Astrocyte (in vitro differentiated cells and primary cell): Measurements from ENCODE around the gene TEX55. TPM values are rescaled to one million over a fixed set of nuclear protein-coding genes. Genes with fewer than 3 reads are reported as not detected.

Source experiments
- DNase-seq: peaks from one replicate; pipeline ENCODE4 v3.0.0-alpha.2; 2010; ENCODE audit warnings: low read depth
- FAIRE-seq: peaks from 2 replicates; lab custom pipeline; 2011; peaks lifted over from hg19 to GRCh38; lab: Jason Lieb, UNC
- H2AFZ ChIP-seq: 2 replicates; pipeline ENCODE4 v1.6.0; 2012; ENCODE audit warnings: low read depth, low read length, inconsistent platforms
- H3K27ac ChIP-seq: 2 replicates; pipeline ENCODE4 v1.5.1; 2011; ENCODE audit warnings: low read depth, low read length, inconsistent platforms
- H3K27me3 ChIP-seq: 2 replicates; pipeline ENCODE4 v1.6.0; 2011; ENCODE audit warnings: low read length, inconsistent platforms; ENCODE audit not compliant: insufficient read depth
- H3K36me3 ChIP-seq: 2 replicates; pipeline ENCODE4 v1.5.1; 2011; ENCODE audit warnings: low read length, inconsistent platforms; ENCODE audit not compliant: insufficient read depth
- H3K4me1 ChIP-seq: 2 replicates; pipeline ENCODE4 v1.5.1; 2011; ENCODE audit warnings: low read length, inconsistent platforms; ENCODE audit not compliant: insufficient read depth
- H3K4me2 ChIP-seq: 2 replicates; pipeline ENCODE4 v1.6.0; 2012; ENCODE audit warnings: low read length, inconsistent platforms
- H3K4me3 ChIP-seq: 2 replicates; pipeline ENCODE4 v1.5.1; 2011; ENCODE audit warnings: low read depth, mild to moderate bottlenecking, low read length, inconsistent platforms; ENCODE audit not compliant: insufficient read depth
- H3K79me2 ChIP-seq: 2 replicates; pipeline ENCODE4 v1.6.0; 2012; ENCODE audit warnings: mild to moderate bottlenecking, low read length, inconsistent platforms; ENCODE audit not compliant: insufficient read depth
- H3K9ac ChIP-seq: 2 replicates; pipeline ENCODE4 v1.6.0; 2012; ENCODE audit warnings: mild to moderate bottlenecking, low read length, inconsistent platforms
- H3K9me3 ChIP-seq: 2 replicates; pipeline ENCODE4 v1.5.1; 2012; ENCODE audit warnings: low read depth, mild to moderate bottlenecking, low read length, inconsistent platforms; ENCODE audit not compliant: insufficient read depth
- H4K20me1 ChIP-seq: 2 replicates; pipeline ENCODE4 v1.6.0; 2012; ENCODE audit warnings: low read length, inconsistent platforms; ENCODE audit not compliant: insufficient read depth
- H3K27ac Mint-ChIP-seq: one replicate; pipeline ENCODE4 v1.8.0; 2021; ENCODE audit warnings: mild to moderate bottlenecking, mixed read lengths; ENCODE audit not compliant: unreplicated experiment
- H3K27me3 Mint-ChIP-seq: one replicate; pipeline ENCODE4 v1.8.0; 2021; ENCODE audit warnings: low read depth, mixed read lengths; ENCODE audit not compliant: unreplicated experiment
- H3K36me3 Mint-ChIP-seq: one replicate; pipeline ENCODE4 v1.8.0; 2021; ENCODE audit warnings: low read depth, mixed read lengths; ENCODE audit not compliant: unreplicated experiment
- H3K4me1 Mint-ChIP-seq: one replicate; pipeline ENCODE4 v1.8.0; 2021; ENCODE audit warnings: low read depth, mixed read lengths; ENCODE audit not compliant: unreplicated experiment
- H3K4me3 Mint-ChIP-seq: one replicate; pipeline ENCODE4 v1.8.0; 2021; ENCODE audit warnings: mild to moderate bottlenecking, moderate library complexity, mixed read lengths; ENCODE audit not compliant: unreplicated experiment
- H3K9me3 Mint-ChIP-seq: one replicate; pipeline ENCODE4 v1.8.0; 2021; ENCODE audit warnings: mild to moderate bottlenecking, mixed read lengths; ENCODE audit not compliant: unreplicated experiment
- CTCF ChIP-seq: IDR thresholded peaks from 2 replicates; pipeline ENCODE4 v1.5.1; 2011; ENCODE audit warnings: low read depth, mild to moderate bottlenecking, inconsistent platforms, low read length, moderate library complexity; ENCODE audit not compliant: insufficient read depth
- EZH2 ChIP-seq: IDR thresholded peaks from 2 replicates; pipeline ENCODE4 v1.6.1; 2012; ENCODE audit warnings: mild to moderate bottlenecking, low read length, inconsistent platforms; ENCODE audit not compliant: insufficient read depth
- total RNA-seq: library from RNA; stranded (reverse); gene quantifications from 2 replicates; pipeline ENCODE4 v1.2.1, GENCODE V29; 2021

Gene TEX55
- total RNA-seq, 1 donor from 2014 or later, result not detected

GRCh38 chr3:119147494-119147893 lies 1.5 kb downstream of the TEX55 start:
- Histone ChIP-seq H3K27ac (no peak overlapping the region), H3K36me3 (no peaks in the 10 kb centered on the region), H4K20me1 (no peaks in the 10 kb centered on the region), H3K27me3 (no peaks in the 10 kb centered on the region), H3K4me2 (no peak overlapping the region), H3K79me2 (no peaks in the 10 kb centered on the region), H3K4me3 (no peak overlapping the region), H3K9me3 (no peaks in the 10 kb centered on the region), H3K9ac (no peak overlapping the region), H2AFZ (no peak overlapping the region), H3K4me1 (no peaks in the 10 kb centered on the region)
- FAIRE-seq (no peak), DNase-seq (no peak)
- Mint-ChIP-seq H3K9me3 (no peaks in the 10 kb centered on the region), H3K4me1 (peaks cover 6% of the 10 kb centered on the region), H3K27me3 (no peaks in the 10 kb centered on the region), H3K27ac (no peak overlapping the region), H3K36me3 (no peaks in the 10 kb centered on the region), H3K4me3 (no peak overlapping the region)
- TF ChIP-seq EZH2 (no peak), CTCF (no peak)

GRCh38 chr3:119148493-119149180 lies 2.7 kb downstream of the TEX55 start:
- FAIRE-seq, result peak; percentile 54
- peaks cover 6% of the 10 kb centered on the region for H3K4me1 Mint-ChIP-seq
- H3K27me3 Mint-ChIP-seq, result no peaks in the 10 kb centered on the region
- H3K9ac ChIP-seq, result no peak overlapping the region
- no peak overlapping the region for H3K4me3 Mint-ChIP-seq
- no peaks in the 10 kb centered on the region for H4K20me1 ChIP-seq
- H3K4me2 ChIP-seq, result no peak overlapping the region
- H3K27ac ChIP-seq, result no peak overlapping the region
- H3K36me3 ChIP-seq, result no peaks in the 10 kb centered on the region
- no peaks in the 10 kb centered on the region for H3K9me3 ChIP-seq
- H3K27me3 ChIP-seq, result no peaks in the 10 kb centered on the region
- H3K27ac Mint-ChIP-seq, result no peak overlapping the region
- peak; percentile 34 for DNase-seq
- peaks cover 7% of the 10 kb centered on the region for H3K9me3 Mint-ChIP-seq
- H3K4me1 ChIP-seq, result no peaks in the 10 kb centered on the region
- no peaks in the 10 kb centered on the region for H3K36me3 Mint-ChIP-seq
- TF ChIP-seq CTCF (no peak), EZH2 (no peak)
- no peak overlapping the region for H3K4me3 ChIP-seq
- H2AFZ ChIP-seq, result no peak overlapping the region
- H3K79me2 ChIP-seq, result no peaks in the 10 kb centered on the region

- Mint-ChIP-seq H3K27me3 (no peaks in the 10 kb centered on the region), H3K27ac (peak overlapping the region; percentile 23), H3K4me1 (peaks cover 6% of the 10 kb centered on the region), H3K36me3 (no peaks in the 10 kb centered on the region), H3K9me3 (peaks cover 12% of the 10 kb centered on the region), H3K4me3 (no peak overlapping the region)
- H4K20me1 ChIP-seq, result no peaks in the 10 kb centered on the region
- peak; percentile 76 for DNase-seq
- H3K36me3 ChIP-seq, result no peaks in the 10 kb centered on the region
- no peaks in the 10 kb centered on the region for H3K27me3 ChIP-seq
- TF ChIP-seq EZH2, result no peak
- no peak for TF ChIP-seq CTCF
- FAIRE-seq, result peak; percentile 84
- no peak overlapping the region for H3K4me3 ChIP-seq
- no peaks in the 10 kb centered on the region for H3K79me2 ChIP-seq
- no peak overlapping the region for H3K4me2 ChIP-seq
- no peak overlapping the region for H3K27ac ChIP-seq
- H2AFZ ChIP-seq, result no peak overlapping the region
- H3K4me1 ChIP-seq, result no peaks in the 10 kb centered on the region
- H3K9ac ChIP-seq, result no peak overlapping the region
- H3K9me3 ChIP-seq, result no peaks in the 10 kb centered on the region
Measured at GRCh38 chr3:119149484-119149883, 3.5 kb downstream of the TEX55 start.
